Lung (tissue), 12 donors: ENCODE results near the gene SCRN1. TPM values are rescaled to one million over a fixed set of nuclear protein-coding genes. Genes with fewer than 3 reads are reported as not detected.

Experiments used
- ATAC-seq: fragments of 200-7000 bp; cut with Tn5 transposase; one replicate; pipeline ENCODE4 v1.9.1; 2020; ENCODE audit warnings: moderate number of reproducible peaks; ENCODE audit not compliant: insufficient read depth, low FRiP score
- DNase-seq, 3 donors: peaks; one replicate each; pipeline ENCODE4 v3.0.0-alpha.2; 2013 to 2017
- H3K27ac ChIP-seq, 2 donors: one replicate each; pipeline ENCODE4 v1.5.1; 2013; ENCODE audit warnings: mild to moderate bottlenecking in 2 of 2, moderate library complexity in 2 of 2, control low read depth in 1 of 2, inconsistent platforms in 1 of 2, low read depth in 1 of 2, low read length in 1 of 2
- H3K27me3 ChIP-seq, 3 donors: one replicate each; pipeline ENCODE4 v1.5.1; 2013; ENCODE audit warnings: low read length in 2 of 3; ENCODE audit not compliant: control insufficient read depth in 3 of 3, insufficient read depth in 3 of 3
- H3K36me3 ChIP-seq, 4 donors: one replicate each; pipeline ENCODE4 v1.5.1; 2013; ENCODE audit warnings: low read length in 4 of 4, mild to moderate bottlenecking in 1 of 4, moderate library complexity in 1 of 4; ENCODE audit not compliant: control insufficient read depth in 4 of 4, insufficient read depth in 4 of 4
- H3K4me1 ChIP-seq, 5 donors: one replicate each; pipeline ENCODE4 v1.5.1; 2013; ENCODE audit warnings: low read length in 5 of 5, mild to moderate bottlenecking in 2 of 5, moderate library complexity in 1 of 5; ENCODE audit not compliant: control insufficient read depth in 5 of 5, insufficient read depth in 5 of 5
- H3K4me3 ChIP-seq: one replicate; pipeline ENCODE4 v1.5.1; 2013; ENCODE audit warnings: mild to moderate bottlenecking, control low read depth, moderate library complexity
- H3K9ac ChIP-seq, 2 donors: one replicate each; pipeline ENCODE4 v1.5.1; 2013; ENCODE audit warnings: low read length in 2 of 2, control low read depth in 1 of 2; ENCODE audit not compliant: insufficient read depth in 1 of 2
- H3K9me3 ChIP-seq, 4 donors: one replicate each; pipeline ENCODE4 v1.5.1; 2013; ENCODE audit warnings: low read length in 3 of 4, mild to moderate bottlenecking in 1 of 4, moderate library complexity in 1 of 4; ENCODE audit not compliant: control insufficient read depth in 4 of 4, insufficient read depth in 3 of 4
- WGBS, 2 donors: extraction: QIAGEN DNeasy Blood & Tissue Kit; methylation state at CpG; one replicate each; pipeline ENCODE4 v1.1.7; 2013; 5-methylcytosine and 5-hydroxymethylcytosine counted together
- polyA plus RNA-seq, 2 donors: library from polyadenylated mRNA; stranded (reverse); fragments of 200-250 nt; gene quantifications; one replicate each; pipeline ENCODE4 v1.2.1, GENCODE V29; 2013
- total RNA-seq, 2 donors: library from RNA; depleted of rRNA in 1 of 2; stranded (reverse); fragments of >200 nt in 1 of 2; gene quantifications; one replicate each; pipeline ENCODE4 v1.2.1, GENCODE V29; 2014 to 2021
- TF ChIP-seq, protein P1 (sequence below): IDR thresholded peaks from 2 replicates; pipeline ENCODE4 v1.5.1; 2012; ENCODE audit warnings: mild to moderate bottlenecking; ENCODE audit errors: control extremely low read depth, extremely low read depth
- donor health status: control.
- donor health status: control.
- donor health status: Bipolar disorder and iron deficiency.
- donor health status: healthy.
- donor health status: DM: yes; HTN: yes; CAD: no.

The SCRN1 gene
- total and polyA plus RNA-seq, 4 donors, result 5.5 to 32.3 (median 20.2) TPM

DNA sequence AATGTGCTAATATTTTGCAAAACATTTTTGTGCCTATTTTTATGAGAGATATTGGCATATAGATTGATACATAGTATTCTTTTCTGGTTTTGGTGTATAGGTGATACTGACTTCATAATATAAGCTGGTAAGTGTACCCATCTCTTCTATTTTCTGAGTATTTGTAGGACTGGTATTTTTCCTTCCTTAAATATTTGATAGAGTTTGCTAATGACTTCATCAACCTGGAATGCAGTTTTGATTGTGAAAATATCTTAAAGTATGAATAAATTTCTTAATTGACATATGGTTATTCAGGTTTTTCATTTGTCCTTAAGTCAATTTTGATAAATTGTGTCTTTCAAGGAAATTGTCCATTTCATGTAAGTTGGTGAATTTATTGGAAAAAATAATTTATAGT, 6.1 kb upstream of the SCRN1 start:
- ATAC-seq (no peak), DNase-seq (no peak)
- Histone ChIP-seq H3K27me3 (no peaks in the 10 kb centered on the region), H3K4me1 (no peaks in the 10 kb centered on the region), H3K4me3 (no peak overlapping the region), H3K27ac (no peak overlapping the region), H3K9me3 (peaks cover 0 to 10% (median 4%) of the 10 kb centered on the region in 4 donors), H3K9ac (no peak overlapping the region), H3K36me3 (no peaks in the 10 kb centered on the region)
- TF ChIP-seq, protein P1, sequence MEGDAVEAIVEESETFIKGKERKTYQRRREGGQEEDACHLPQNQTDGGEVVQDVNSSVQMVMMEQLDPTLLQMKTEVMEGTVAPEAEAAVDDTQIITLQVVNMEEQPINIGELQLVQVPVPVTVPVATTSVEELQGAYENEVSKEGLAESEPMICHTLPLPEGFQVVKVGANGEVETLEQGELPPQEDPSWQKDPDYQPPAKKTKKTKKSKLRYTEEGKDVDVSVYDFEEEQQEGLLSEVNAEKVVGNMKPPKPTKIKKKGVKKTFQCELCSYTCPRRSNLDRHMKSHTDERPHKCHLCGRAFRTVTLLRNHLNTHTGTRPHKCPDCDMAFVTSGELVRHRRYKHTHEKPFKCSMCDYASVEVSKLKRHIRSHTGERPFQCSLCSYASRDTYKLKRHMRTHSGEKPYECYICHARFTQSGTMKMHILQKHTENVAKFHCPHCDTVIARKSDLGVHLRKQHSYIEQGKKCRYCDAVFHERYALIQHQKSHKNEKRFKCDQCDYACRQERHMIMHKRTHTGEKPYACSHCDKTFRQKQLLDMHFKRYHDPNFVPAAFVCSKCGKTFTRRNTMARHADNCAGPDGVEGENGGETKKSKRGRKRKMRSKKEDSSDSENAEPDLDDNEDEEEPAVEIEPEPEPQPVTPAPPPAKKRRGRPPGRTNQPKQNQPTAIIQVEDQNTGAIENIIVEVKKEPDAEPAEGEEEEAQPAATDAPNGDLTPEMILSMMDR, result no peak

GRCh38 chr7:29993140-29993539, 3.5 kb upstream of the SCRN1 start:
- Histone ChIP-seq H3K9me3 (peaks cover 0 to 10% (median 4%) of the 10 kb centered on the region in 4 donors), H3K36me3 (no peaks in the 10 kb centered on the region), H3K27me3 (no peaks in the 10 kb centered on the region), H3K4me1 (peaks cover 0 to 7% (median 3%) of the 10 kb centered on the region in 5 donors), H3K4me3 (no peak overlapping the region), H3K9ac (no peak overlapping the region), H3K27ac (no peak overlapping the region)
- TF ChIP-seq, protein P1, result no peak
- DNase-seq (no peak), ATAC-seq (no peak)
- WGBS, 2 donors, result 87 to 94% methylated on average over 4 of the region's 4 CpGs

DNA sequence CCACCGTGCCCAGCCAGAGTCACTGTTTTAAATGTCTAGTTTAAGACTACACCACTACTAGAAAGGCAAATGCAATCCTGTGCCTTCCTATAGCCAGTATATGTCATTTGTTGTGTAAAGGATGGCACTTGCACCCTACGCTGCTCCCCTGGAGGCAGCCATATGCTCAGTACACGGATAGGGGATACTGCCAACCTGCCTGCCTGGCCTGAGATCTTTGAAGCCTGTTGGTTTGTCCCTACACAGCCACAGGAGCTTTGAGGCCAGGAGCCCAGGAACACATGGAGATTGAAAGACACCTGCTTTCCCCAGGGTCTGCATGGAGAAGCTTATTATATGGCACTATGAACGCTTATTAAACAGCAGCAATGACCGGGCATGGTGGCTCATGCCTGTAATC, 2.3 kb upstream of the SCRN1 start:
- TF ChIP-seq, protein P1, result no peak
- no peaks in the 10 kb centered on the region for H3K27me3 ChIP-seq
- ATAC-seq (no peak), DNase-seq (no peak)
- H3K9ac ChIP-seq, result no peak overlapping the region
- H3K4me3 ChIP-seq, result no peak overlapping the region
- H3K9me3 ChIP-seq, result peaks cover 0 to 10% (median 4%) of the 10 kb centered on the region in 4 donors
- H3K27ac ChIP-seq, result no peak overlapping the region
- peaks cover 0 to 11% (median 6%) of the 10 kb centered on the region in 5 donors for H3K4me1 ChIP-seq
- 94 to 96% methylated on average over 5 of the region's 5 CpGs for WGBS, 2 donors
- no peaks in the 10 kb centered on the region for H3K36me3 ChIP-seq

GRCh38 chr7:29990931-29991330, 1.3 kb upstream of the SCRN1 start:
- H3K4me3 ChIP-seq, result no peak overlapping the region
- 77 to 85% methylated on average over 4 of the region's 4 CpGs for WGBS, 2 donors
- H3K36me3 ChIP-seq, result no peaks in the 10 kb centered on the region
- no peak overlapping the region for H3K27ac ChIP-seq
- H3K4me1 ChIP-seq, result peaks cover 0 to 11% (median 6%) of the 10 kb centered on the region in 5 donors
- no peak for DNase-seq
- H3K9me3 ChIP-seq, result peaks cover 0 to 7% (median 3%) of the 10 kb centered on the region in 4 donors
- TF ChIP-seq, protein P1, result no peak
- H3K9ac ChIP-seq, result no peak overlapping the region
- H3K27me3 ChIP-seq, result no peaks in the 10 kb centered on the region
- no peak for ATAC-seq
